ENCODE results near the gene MPL.

DNA sequence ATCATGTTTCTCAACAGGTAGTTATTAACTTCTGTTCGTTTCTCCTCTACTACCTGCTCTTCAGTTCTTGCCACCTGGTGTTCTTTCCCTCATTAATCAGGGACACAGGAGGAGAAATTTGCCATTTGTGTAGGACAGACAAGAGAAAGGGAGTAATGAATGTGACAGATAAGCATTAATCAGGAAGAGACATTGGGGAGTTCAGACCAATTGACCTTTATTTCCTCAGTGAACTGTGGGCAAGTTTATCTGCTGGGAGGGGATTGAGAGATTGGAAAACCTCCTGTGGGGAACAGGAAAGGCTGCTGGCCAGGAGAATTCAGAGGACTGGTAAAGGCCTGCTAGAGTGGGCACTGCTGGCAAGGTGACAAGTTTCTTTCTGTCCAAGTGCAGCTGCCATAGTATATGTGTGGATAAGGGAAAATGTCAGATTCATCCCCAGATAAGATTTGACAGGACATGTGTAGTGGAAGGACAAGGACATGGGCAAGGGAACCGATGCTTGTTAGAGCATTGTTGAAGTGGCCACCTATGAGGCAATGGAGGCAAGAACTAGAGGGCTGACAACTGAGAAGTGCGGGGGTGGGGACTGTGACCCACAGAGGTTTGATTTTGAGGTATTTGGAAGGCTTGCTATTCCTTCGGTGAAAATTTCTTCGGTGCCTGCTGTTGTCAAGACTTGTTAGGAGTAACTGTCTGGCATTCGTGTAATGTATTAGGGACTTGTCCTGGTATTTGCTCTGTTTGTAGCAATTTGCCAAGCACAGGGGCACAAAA is 64.7 kb downstream of the MPL start:
- TF ChIP-seq POLR2AphosphoS5 (IDR thresholded peaks at IDR 0.05; ENCODE audit: borderline replicate concordance, low read depth, low read length) = no peak
- no peak for TF ChIP-seq EZH2 (IDR thresholded peaks at IDR 0.05)

Measured in SK-N-MC (cell line).